Effector CD4-positive, alpha-beta T cell (primary cell): ENCODE measurements around the gene MYRIP.

ENCODE experiments used
- DNase-seq: peaks from one replicate; pipeline ENCODE4 v3.0.0-alpha.2; 2020

MYRIP gene

GRCh38 chr3:40299130-40299720 lies 489.8 kb downstream of the MYRIP start:
- no peak for DNase-seq

- no peak for DNase-seq
Observed at GRCh38 chr3:40299721-40300335, 490.4 kb downstream of the MYRIP start.

- no peak for DNase-seq
Observed at GRCh38 chr3:40302784-40303183, 493.4 kb downstream of the MYRIP start.

- DNase-seq: no peak
Observed at GRCh38 chr3:40304352-40304751, 494.9 kb downstream of the MYRIP start.

- DNase-seq: no peak
Observed at GRCh38 chr3:40306336-40306735, 496.9 kb downstream of the MYRIP start.

- DNase-seq: no peak
Observed at GRCh38 chr3:40307176-40307575, 497.8 kb downstream of the MYRIP start.

- no peak for DNase-seq
Observed at GRCh38 chr3:40308725-40309417, 499.5 kb downstream of the MYRIP start.

GRCh38 chr3:40309418-40309924 lies 500.1 kb downstream of the MYRIP start, which contains the start of gene EIF1B:
EIF1B (plus strand) TSS chr3:40309707; CDS start chr3:40309942, 235 bp downstream.
- peak; percentile 99 for DNase-seq
